HG02970 (cell line): ENCODE results near the gene SYNE3.

ENCODE experiments used
- ATAC-seq: cut with Tn5 transposase; IDR thresholded peaks from one replicate; pipeline ENCODE4 v1.9.1; 2021; ENCODE audit warnings: mild to moderate bottlenecking, moderate library complexity, moderate number of reproducible peaks; ENCODE audit not compliant: unreplicated experiment, low FRiP score

The SYNE3 gene

GRCh38 chr14:95478818-95479217, 37.6 kb downstream of the SYNE3 start:
- no peak for ATAC-seq

- no peak for ATAC-seq
Observed at GRCh38 chr14:95478309-95478708, 38.1 kb downstream of the SYNE3 start.

GRCh38 chr14:95477411-95478269, 38.8 kb downstream of the SYNE3 start:
- no peak for ATAC-seq

GRCh38 chr14:95476747-95477146, 39.7 kb downstream of the SYNE3 start:
- no peak for ATAC-seq

GRCh38 chr14:95475540-95476240, 40.8 kb downstream of the SYNE3 start:
- ATAC-seq: no peak

- ATAC-seq: no peak
Observed at GRCh38 chr14:95474941-95475340, 41.5 kb downstream of the SYNE3 start.

- no peak for ATAC-seq
Observed at GRCh38 chr14:95474486-95474885, 42.0 kb downstream of the SYNE3 start.

GRCh38 chr14:95472819-95473251, 43.6 kb downstream of the SYNE3 start:
- ATAC-seq: no peak

GRCh38 chr14:95471476-95471875, 45.0 kb downstream of the SYNE3 start:
- ATAC-seq: no peak

GRCh38 chr14:95471016-95471415, 45.4 kb downstream of the SYNE3 start:
- ATAC-seq: no peak

- ATAC-seq: no peak
Observed at GRCh38 chr14:95469134-95469481, 47.3 kb downstream of the SYNE3 start.

- no peak for ATAC-seq
Observed at GRCh38 chr14:95468448-95469133, 47.9 kb downstream of the SYNE3 start.

- no peak for ATAC-seq
Observed at GRCh38 chr14:95467657-95468056, 48.8 kb downstream of the SYNE3 start.

GRCh38 chr14:95467232-95467631, 49.2 kb downstream of the SYNE3 start:
- no peak for ATAC-seq
